Stimulated activated naive CD8-positive, alpha-beta T cell treated with anti-CD3 and anti-CD28 coated beads, Interleukin-15, Interleukin-2, amounts not matched to agents 100 ng/mL and 50 ng/mL, for 24 hours (primary cell): ENCODE results near the gene ATAD2B.
A peak's percentile ranks its signal among the peaks of the same experiment; 100 is the strongest.

Experiments
- H3K27ac Mint-ChIP-seq: one replicate; pipeline ENCODE4 v1.8.0; 2021; ENCODE audit warnings: mild to moderate bottlenecking, mixed read lengths
- H3K27me3 Mint-ChIP-seq: one replicate; pipeline ENCODE4 v1.8.0; 2021; ENCODE audit warnings: mixed read lengths
- H3K36me3 Mint-ChIP-seq: one replicate; pipeline ENCODE4 v1.8.0; 2021; ENCODE audit warnings: low read depth, mixed read lengths
- H3K4me1 Mint-ChIP-seq: one replicate; pipeline ENCODE4 v1.8.0; 2021; ENCODE audit warnings: low read depth, mixed read lengths
- H3K4me3 Mint-ChIP-seq: one replicate; pipeline ENCODE4 v1.8.0; 2021; ENCODE audit warnings: mild to moderate bottlenecking, mixed read lengths
- H3K9me3 Mint-ChIP-seq: one replicate; pipeline ENCODE4 v1.8.0; 2021; ENCODE audit warnings: mixed read lengths

The ATAD2B gene

DNA sequence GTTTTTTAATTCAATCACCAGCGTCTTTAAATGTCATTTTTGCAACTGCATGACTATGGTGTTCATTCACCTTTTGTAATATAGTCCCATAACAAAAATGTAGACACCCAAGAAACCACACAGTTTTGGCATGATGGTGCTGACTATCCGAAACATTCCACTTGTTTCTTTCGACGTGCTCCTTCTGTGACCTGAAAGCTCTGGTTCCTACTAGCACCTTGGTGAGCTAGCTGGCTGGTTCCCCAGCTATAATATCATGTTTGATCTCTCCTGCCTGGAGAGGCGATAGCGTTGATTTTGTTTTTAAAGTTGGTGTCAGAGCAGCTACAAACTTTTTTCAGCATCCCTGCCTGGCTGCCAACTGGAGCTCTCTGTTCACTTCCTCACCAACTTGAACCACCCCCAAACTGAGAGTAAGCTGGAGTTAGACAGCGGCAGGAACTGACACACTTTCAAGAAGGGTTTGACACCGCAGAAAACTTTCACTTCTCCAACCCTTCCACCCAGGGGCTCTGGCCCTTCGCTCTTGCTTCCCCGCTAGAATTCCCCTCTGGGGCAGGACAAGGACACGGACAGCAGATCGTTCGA lies 1.1 kb downstream of the ATAD2B start:
- H3K4me1 Mint-ChIP-seq: peaks cover 64% of the 10 kb centered on the region
- no peaks in the 10 kb centered on the region for H3K9me3 Mint-ChIP-seq
- H3K4me3 Mint-ChIP-seq: peak overlapping the region; percentile 95
- H3K27ac Mint-ChIP-seq: peak overlapping the region; percentile 99
- peaks cover 3% of the 10 kb centered on the region for H3K36me3 Mint-ChIP-seq
- no peaks in the 10 kb centered on the region for H3K27me3 Mint-ChIP-seq

DNA sequence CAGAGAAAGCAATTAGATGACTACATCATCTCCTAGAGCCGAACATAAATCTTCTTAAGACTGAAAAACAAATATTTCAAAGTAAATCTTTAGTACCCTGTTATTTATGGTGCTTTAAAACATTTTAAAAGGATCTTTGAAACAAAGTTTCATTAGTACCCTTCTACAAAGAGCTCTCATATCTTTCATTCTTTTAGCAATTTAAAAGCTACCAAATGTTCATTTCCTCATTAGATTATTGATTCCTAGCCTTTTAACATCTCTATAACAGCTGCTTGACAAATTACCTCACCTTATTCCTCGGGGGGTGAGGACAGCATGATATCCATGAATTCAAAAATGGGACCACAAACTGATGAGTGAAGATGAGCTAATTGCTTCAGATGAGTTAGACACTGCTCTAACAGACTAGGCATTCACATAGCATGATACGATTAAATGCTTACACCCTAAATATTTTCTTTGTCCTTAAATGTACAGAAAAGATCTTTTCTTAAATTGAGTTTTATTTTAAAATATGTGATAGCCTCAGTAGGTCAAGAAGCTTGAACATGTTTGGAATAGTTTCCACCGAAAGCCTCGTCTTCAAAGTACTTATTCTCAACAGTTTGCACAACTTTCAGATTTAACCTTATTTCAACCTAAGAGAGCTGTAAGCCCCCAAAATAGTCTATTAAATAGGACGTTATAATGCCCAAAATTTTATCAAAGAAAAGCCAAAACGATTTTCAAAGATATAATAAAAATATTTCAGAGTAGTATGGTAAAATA lies 2.1 kb downstream of the ATAD2B start:
- peaks cover 74% of the 10 kb centered on the region for H3K4me1 Mint-ChIP-seq
- no peaks in the 10 kb centered on the region for H3K36me3 Mint-ChIP-seq
- H3K4me3 Mint-ChIP-seq: peak overlapping the region; percentile 95
- H3K9me3 Mint-ChIP-seq: no peaks in the 10 kb centered on the region
- no peaks in the 10 kb centered on the region for H3K27me3 Mint-ChIP-seq
- peak overlapping the region; percentile 99 for H3K27ac Mint-ChIP-seq

DNA sequence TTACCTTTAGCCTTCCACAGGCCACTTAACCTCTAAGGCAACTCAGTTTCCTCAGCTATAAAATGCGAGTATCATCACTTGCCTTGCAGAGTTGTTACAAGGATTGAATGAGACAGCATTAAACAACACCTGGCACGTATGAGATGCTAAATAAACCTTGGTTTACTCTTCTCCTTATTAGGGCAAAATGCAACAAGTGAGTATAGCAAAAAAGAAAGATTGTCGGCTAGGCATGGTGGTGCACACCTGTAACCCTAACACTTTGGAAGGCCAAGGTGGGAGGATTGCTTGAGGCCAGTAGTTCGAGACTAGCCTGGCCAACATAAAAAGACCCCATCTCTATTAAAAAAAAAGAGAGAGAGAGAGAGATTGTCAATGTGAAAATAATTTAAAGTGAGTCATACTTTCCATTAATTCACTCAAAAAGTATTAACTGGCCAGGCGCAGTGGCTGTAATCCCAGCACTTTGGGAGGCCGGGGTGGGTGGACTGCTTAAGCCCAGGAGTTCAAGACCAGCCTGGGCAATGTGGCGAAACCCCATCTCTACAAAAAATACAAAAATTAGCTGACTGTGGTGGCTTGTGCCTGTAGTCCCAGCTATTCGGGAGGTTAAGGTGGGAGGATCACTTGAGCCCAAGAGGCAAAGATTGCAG lies 8.0 kb downstream of the ATAD2B start:
- Mint-ChIP-seq H3K9me3 (no peaks in the 10 kb centered on the region), H3K27me3 (no peaks in the 10 kb centered on the region), H3K4me1 (peaks cover 80% of the 10 kb centered on the region), H3K36me3 (no peaks in the 10 kb centered on the region), H3K27ac (no peak overlapping the region), H3K4me3 (no peak overlapping the region)

DNA sequence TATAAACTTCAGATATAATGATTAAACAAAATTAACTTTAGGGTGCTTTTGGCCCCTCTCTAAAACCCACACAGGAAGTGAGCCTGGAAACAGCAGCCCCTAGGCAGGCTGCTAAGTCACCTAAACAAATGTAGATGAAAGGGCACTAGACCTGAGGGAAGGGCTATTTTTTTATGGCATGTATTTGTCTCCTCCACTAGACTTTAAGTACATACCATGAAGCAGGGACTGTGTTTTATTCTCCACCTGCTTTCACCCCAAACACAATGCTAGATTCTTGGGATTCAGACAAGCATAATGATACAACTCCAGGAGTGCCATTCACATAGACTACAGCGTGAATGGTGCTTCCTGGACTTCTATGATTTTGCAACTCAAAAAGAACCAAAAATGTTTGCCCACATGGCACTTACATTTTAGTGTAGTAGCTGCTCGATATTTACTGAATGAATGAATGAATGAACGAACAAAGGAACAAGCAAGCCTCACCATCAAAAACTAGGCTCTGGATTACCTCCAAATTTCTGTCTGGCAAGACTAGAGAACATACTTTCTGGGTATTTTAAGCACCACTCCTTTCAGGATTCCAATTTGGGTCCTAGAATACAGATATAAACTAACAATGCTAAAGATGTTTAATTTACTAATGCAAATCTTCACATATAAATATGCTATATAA lies 10.1 kb downstream of the ATAD2B start:
- Mint-ChIP-seq H3K27me3 (no peaks in the 10 kb centered on the region), H3K4me3 (no peak overlapping the region), H3K36me3 (peaks cover 5% of the 10 kb centered on the region), H3K9me3 (no peaks in the 10 kb centered on the region), H3K4me1 (peaks cover 73% of the 10 kb centered on the region), H3K27ac (peak overlapping the region; percentile 79)

DNA sequence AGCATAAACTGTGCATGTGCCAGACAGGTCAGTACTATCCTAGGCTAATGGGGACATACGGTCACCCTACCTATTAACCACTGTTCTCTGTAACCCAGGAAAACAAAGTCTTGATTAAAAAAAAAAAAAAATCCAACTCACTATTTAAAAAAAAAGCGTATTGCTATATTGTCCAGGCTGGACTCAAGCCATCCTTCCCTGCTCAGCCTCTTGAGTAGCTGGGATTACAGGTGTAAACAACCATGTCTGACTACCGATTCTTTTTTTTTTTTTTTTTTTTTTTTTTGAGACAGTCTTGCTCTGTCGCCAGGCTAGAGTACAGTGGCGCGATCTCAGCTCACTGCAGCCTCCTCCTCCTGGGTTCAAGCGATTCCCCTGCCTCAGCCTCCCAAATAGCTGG lies 11.6 kb downstream of the ATAD2B start:
- no peaks in the 10 kb centered on the region for H3K9me3 Mint-ChIP-seq
- no peaks in the 10 kb centered on the region for H3K27me3 Mint-ChIP-seq
- H3K4me3 Mint-ChIP-seq: no peak overlapping the region
- H3K36me3 Mint-ChIP-seq: peaks cover 7% of the 10 kb centered on the region
- no peak overlapping the region for H3K27ac Mint-ChIP-seq
- peaks cover 62% of the 10 kb centered on the region for H3K4me1 Mint-ChIP-seq

DNA sequence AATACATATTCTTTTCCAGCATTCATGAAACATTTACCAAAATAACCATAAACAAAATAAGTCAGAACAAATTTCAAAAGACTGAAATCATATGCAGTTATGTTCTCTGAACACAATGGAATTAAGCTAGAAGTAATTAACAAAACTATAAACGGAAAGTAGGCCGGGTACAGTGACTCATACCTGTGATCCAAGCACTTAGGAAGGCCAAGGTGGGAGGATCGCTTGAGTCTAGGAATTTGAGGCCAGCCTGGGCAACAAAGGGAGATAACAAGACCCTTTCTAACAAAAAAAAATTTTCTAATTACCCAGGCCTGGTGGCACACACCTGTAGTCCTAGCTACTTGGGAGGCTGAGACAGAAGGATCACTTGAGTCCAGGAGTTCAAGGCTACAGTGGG lies 14.9 kb downstream of the ATAD2B start:
- Mint-ChIP-seq H3K27me3 (no peaks in the 10 kb centered on the region), H3K36me3 (peaks cover 7% of the 10 kb centered on the region), H3K27ac (peak overlapping the region; percentile 48)

DNA sequence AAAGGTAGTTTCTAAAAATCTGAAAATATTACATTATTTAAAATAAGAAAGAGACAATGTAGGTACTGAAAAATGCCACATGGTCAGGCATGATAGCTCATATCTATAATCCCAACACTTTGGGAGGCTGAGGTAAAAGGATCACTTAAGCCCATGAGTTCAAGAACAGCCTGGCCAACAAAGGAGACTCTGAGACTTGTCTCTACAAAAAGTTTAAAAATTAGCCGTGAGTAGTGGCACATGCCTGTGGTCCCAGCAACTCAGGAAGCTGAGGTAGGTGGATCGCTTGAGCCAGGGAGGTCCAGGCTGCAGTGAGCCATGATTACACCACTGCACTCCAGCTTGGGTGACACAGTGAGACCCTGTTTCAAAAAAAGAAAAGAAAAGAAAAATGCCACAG lies 21.8 kb downstream of the ATAD2B start:
- Mint-ChIP-seq H3K4me1 (peaks cover 40% of the 10 kb centered on the region), H3K4me3 (no peak overlapping the region), H3K36me3 (no peaks in the 10 kb centered on the region), H3K27ac (no peak overlapping the region), H3K9me3 (no peaks in the 10 kb centered on the region), H3K27me3 (no peaks in the 10 kb centered on the region)

More for the DNA sequence above, 14.9 kb downstream of the ATAD2B start:
- H3K4me3 Mint-ChIP-seq: no peak overlapping the region
- H3K4me1 Mint-ChIP-seq: peaks cover 33% of the 10 kb centered on the region
- no peaks in the 10 kb centered on the region for H3K9me3 Mint-ChIP-seq

DNA sequence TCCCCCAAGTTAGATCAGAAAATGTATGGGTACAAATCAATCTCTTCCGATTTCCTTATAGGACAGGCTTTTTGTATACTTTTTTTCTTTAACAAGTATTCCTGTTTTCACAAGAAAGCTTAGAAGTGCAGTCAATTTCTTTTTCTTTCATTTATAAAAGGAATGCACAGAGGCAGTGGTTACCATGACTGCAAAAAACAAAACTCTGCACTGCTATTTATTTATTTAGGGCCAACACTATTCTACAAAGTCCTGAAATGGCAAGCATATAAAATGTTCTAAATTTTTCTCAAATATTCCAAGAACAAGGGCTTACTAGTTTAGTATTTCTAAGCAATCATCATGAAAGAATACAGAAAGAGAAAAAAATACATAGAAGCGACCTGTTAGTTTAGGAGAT lies 22.2 kb downstream of the ATAD2B start:
- no peak overlapping the region for H3K27ac Mint-ChIP-seq
- no peaks in the 10 kb centered on the region for H3K9me3 Mint-ChIP-seq
- H3K36me3 Mint-ChIP-seq: no peaks in the 10 kb centered on the region
- no peaks in the 10 kb centered on the region for H3K27me3 Mint-ChIP-seq
- peaks cover 40% of the 10 kb centered on the region for H3K4me1 Mint-ChIP-seq
- no peak overlapping the region for H3K4me3 Mint-ChIP-seq

DNA sequence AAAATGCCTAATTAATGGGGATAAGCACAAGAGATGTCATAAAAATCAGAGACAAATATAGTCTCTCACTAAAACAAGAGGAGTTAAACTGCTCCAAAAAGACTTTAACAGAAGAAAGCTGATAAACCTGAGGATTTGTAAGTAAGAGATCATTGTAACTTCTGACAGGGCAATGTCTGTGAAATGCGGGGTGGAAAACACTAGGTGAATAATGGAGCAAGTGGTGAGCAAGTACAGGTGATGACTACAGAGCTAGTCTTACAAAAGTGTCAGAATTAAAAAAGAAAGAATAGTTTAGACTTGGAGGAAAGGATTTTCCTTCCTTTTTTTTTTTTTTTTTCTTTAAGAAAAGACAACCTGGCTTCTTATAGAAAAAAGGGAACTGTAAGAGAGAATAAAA lies 22.7 kb downstream of the ATAD2B start:
- Mint-ChIP-seq H3K27me3 (no peaks in the 10 kb centered on the region), H3K4me3 (no peak overlapping the region), H3K36me3 (no peaks in the 10 kb centered on the region), H3K9me3 (no peaks in the 10 kb centered on the region), H3K4me1 (peaks cover 40% of the 10 kb centered on the region), H3K27ac (no peak overlapping the region)

DNA sequence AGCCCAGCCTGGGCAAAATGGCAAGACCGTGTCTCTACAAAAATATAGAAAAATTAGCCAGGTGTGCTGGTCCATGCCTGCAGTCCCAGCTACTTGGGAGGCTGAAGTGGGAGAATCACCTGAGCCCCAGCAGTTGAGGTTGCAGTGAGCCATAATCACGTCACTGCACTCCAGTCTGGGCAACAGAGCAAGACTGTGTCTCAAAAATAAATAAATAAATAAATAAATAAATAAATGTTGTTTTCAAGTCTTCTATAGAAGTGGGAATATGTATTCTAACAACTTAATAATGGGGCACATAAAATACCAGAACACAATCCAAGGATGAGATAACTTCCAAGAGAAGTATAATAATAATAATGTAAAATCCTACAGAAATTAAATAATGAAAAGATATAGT lies 23.9 kb downstream of the ATAD2B start:
- no peak overlapping the region for H3K4me3 Mint-ChIP-seq
- peaks cover 40% of the 10 kb centered on the region for H3K4me1 Mint-ChIP-seq
- H3K27ac Mint-ChIP-seq: no peak overlapping the region
- no peaks in the 10 kb centered on the region for H3K27me3 Mint-ChIP-seq
- no peaks in the 10 kb centered on the region for H3K36me3 Mint-ChIP-seq
- no peaks in the 10 kb centered on the region for H3K9me3 Mint-ChIP-seq

DNA sequence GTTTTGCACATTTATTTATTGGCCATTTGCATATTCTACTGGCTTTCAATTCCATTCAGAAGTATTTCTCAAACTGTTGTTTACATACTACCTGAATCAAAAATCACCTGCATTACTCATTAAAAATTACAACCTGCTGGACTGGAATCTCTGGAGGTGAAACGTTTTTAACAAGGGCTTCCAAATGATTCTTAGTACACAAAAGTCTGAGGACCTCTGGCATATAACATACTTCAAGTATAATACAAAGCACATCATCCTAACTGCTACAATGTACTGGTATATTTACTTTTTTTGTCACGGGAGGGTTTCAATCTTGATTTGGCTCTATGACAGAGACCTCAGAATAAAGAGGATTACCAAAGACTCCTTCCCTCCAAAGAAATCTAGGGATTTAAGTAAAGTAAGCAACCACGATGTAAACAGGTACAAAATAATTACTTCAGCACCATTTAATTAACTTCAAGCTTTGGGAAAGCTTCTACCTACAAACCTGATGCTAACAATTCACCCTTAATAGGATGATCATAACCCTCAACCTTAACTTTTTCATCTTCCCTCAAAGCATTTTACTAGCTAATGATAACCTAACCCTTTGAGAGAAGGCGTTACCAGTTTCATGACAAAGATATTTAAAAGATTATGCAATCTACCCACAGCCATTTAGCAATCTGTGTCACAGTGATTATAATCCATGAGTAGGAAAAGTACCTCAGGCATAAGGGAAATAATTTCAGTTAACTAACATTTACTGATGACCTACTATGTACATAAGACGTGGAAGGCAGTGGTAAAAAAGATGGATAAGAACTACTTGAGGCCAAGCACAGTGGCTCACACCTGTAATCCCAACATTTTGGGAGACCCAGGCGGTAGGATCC lies 24.7 kb downstream of the ATAD2B start:
- Mint-ChIP-seq H3K36me3 (no peaks in the 10 kb centered on the region), H3K27ac (no peak overlapping the region), H3K4me3 (no peak overlapping the region), H3K9me3 (no peaks in the 10 kb centered on the region), H3K27me3 (no peaks in the 10 kb centered on the region), H3K4me1 (peaks cover 45% of the 10 kb centered on the region)

DNA sequence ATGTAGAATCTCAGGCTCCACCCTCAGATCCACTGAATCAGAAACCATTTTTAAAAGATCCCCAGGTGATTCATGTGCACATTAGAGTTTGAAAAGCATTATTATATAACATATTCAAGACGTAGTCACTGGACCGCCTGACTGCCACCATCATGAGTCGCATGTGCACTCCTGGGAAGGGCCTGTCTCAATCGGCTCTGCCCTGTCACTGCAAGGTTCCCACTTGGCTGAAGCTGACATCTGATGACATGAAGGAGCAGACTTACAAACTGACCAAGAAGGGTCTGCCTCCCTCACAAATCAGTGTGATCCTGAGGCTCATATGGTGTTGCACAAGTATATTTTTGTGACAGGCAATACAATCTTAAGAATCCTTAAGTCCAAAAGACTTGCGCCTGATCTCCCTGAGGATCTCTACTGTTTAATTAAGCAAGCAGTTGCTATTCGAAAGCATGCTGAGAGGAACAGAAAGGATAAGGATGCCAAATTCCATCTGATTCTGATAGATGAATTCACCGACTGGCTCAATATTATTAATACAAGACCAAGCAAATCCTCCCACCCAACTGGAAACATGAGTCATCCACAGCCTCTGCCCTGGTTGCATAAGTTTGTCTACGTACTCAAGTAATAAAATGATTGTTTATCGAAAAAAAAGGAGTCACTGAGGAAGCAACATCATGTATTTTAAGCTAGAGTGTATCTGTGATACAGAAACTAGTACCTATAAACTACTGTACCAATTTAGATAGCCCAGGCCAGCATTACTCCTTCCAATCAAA lies 26.2 kb downstream of the ATAD2B start:
- no peaks in the 10 kb centered on the region for H3K9me3 Mint-ChIP-seq
- H3K4me3 Mint-ChIP-seq: no peak overlapping the region
- no peak overlapping the region for H3K27ac Mint-ChIP-seq
- no peaks in the 10 kb centered on the region for H3K27me3 Mint-ChIP-seq
- H3K4me1 Mint-ChIP-seq: peaks cover 47% of the 10 kb centered on the region
- H3K36me3 Mint-ChIP-seq: no peaks in the 10 kb centered on the region

DNA sequence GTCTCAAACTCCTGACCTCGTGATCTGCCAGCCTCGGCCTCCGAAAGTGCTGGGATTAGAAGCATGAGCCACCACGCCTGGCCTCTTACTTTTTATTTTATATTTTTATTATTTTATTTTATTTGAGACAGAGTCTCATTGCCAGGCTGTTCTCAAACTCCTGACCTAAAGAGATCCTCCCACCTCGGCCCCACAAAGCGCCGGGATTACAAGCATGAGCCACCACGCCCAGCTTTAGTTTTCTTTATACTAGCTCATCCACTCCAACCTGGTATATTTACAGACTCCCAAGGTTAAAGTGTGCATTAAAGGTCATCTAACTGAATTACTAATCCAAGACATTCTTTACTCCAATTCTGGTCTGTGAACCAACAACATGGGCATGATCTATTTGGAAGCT lies 26.8 kb downstream of the ATAD2B start:
- Mint-ChIP-seq H3K27ac (no peak overlapping the region), H3K4me3 (no peak overlapping the region), H3K27me3 (no peaks in the 10 kb centered on the region), H3K36me3 (no peaks in the 10 kb centered on the region), H3K4me1 (peaks cover 41% of the 10 kb centered on the region), H3K9me3 (no peaks in the 10 kb centered on the region)

DNA sequence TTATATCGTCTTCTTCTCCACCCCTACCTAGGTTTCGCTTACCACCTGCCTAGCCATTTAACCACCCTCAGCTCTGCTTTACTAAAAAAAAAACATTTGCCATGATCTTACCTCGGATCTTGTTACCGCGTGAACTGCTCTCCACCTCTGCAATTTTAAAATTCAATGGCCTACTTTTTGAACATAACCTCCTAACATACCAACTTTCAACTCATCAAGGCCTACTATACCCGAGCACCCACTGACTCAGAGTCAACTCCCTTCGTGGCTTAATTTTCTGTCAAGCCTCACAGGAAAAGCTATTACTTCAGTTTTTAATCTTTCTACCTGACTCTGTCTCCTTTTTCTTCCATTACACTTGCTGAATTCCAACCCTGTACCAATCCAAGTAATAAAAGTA lies 55.7 kb downstream of the ATAD2B start:
- peaks cover 47% of the 10 kb centered on the region for H3K36me3 Mint-ChIP-seq
- H3K27ac Mint-ChIP-seq: no peak overlapping the region
- no peaks in the 10 kb centered on the region for H3K9me3 Mint-ChIP-seq
- no peak overlapping the region for H3K4me3 Mint-ChIP-seq
- H3K27me3 Mint-ChIP-seq: no peaks in the 10 kb centered on the region
- no peaks in the 10 kb centered on the region for H3K4me1 Mint-ChIP-seq
